Erythroblast (primary cell): Measurements from ENCODE around the gene PSMB11.

Experiments used
- DNase-seq, 2 experiments: peaks; one replicate each; lab custom pipeline; 2025; lab: John Stamatoyannopoulos, UW
- GATA1 ChIP-seq: IDR thresholded peaks from 2 replicates; pipeline ENCODE4 v1.6.1; 2011; ENCODE audit warnings: low read depth, mild to moderate bottlenecking, control low read depth, low read length, moderate library complexity
- POLR2A ChIP-seq: IDR thresholded peaks from 2 replicates; pipeline ENCODE4 v1.6.1; 2011; ENCODE audit warnings: mild to moderate bottlenecking, low read length

PSMB11 gene

DNA sequence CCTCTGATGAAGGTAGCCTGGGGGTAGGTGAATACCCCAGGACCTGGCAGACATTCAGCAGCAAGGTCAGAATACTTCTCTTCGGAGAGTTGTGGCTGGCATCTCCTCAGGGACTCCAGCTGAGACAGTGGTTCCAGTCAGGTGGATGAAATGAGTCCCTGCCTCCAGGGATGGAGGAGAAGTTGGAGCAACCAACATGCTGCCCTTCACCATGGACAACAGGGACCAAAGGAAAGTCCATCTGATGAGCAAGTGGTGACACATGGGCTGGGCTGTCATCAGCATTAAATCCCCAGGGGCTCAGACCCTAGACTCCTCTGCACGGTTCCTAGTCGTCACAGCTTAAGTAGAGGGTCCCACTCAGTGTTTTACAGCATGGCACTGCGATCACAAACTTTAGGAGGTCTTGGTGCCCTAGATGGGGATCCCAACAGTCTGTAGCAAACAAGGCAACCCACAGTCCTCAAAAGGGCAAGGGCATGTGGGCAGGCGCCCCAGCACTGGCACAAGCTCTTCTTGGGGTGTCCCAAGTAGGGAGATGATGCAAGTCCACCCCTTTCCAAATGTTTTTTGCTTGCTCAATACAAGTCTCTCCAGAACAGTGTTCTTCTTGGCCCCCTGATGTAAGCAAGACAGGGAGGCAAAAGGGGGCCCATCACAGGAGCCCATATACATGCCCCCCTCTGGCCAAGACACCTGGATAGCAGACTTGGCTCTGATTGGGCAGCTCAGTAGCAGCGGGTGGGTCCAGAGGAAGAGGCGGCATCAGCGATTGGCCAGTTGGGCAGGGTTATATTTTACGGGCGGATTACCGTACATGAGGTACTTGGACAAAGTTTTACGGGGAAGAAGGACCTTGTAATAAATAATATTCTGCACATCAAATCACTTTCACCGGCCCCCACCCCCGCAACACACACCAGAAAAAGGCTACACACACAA, 26.1 kb downstream of the PSMB11 start:
- no peak for DNase-seq
- TF ChIP-seq POLR2A (no peak), GATA1 (no peak)

DNA sequence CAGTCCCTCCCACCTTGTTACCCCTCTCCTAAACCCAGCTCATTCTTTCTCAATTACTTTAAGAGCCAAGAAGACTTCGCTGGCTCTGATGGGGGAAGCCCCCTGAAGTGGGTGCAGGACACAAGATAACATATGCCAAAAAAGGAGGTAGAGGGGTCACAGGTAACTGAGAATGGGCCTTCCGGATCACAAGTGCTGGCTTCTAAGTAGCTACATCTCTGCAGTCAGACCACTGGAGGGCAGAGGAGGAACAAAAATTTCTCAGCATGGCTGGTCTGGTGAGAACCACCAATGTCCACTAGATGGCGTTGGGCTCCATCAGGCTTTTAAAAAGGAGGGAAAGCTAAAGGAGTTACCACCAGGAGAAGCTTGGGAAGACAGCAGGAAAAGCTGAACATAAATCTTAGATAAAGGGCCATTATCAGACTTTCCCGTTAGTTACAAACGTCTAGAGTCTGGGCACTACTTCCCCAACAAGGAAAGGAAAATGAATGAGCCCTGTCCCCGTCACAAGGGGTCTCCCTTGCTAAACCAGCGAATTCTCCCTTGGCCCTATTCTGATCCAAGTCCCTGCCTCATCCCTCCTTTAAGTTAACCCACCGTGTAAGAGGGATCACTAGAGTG, 26.9 kb downstream of the PSMB11 start:
- no peak for TF ChIP-seq POLR2A
- TF ChIP-seq GATA1, result no peak
- DNase-seq, result no peak

DNA sequence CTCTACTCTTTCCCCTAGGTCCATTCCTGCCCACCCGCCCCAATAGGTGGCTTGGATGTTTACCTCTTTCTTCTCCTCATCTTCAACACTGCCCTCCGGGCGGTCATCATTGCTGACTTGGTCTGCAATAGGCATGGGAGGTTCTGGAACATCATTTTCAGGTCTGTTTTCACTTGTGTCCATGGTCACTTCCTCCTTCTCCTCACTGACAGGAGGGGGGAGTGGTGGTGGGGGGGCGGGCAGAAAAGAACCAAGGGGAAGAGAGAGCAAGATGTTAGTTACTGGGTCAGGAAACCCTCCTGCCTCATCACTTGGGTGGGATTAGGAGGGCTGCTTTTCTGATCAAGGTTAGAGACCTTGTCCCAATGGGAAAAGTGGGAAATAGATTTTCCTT, 27.4 kb downstream of the PSMB11 start:
- no peak for TF ChIP-seq POLR2A
- no peak for TF ChIP-seq GATA1
- DNase-seq, result no peak

DNA sequence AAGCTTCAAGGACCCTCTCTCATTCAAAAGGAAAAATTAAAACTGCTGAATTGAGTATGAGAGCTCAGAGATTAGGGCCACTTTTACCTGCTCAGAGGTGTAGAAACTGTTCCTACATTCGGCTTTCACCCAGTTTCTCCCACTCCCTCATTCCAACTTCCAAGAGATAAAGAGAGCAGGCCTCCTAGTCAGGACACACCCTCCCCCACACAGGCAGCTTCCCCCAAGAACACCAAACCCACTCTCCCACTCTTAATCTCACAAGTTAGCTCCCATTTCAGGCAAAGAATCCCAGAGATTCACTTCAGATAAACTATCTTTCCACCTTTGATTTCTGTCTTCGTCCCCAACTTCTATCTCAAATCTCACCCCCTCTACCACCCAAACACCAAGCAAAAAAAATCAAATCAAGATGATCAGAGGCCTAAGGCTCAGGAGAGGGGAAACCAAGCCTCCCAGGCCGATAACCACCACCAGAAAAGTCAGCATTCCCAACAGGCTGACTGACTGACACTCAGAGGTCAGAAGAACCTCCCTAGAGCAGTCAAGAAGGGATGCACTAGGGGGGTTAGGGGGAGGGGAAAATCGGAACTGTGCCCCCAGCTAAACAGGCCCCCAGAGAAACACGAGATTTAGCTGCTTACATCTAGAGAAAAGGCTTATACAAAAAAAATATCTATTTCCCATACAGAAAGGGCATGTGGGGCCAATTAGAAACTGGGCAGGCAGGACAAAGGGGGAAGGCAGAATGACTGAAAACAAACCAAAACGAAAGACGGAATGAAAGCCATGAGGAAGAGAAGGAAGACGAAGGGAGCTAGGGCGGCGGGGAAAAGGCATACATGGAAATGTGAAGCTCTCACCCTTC, 28.5 kb downstream of the PSMB11 start:
- DNase-seq, result no peak
- TF ChIP-seq GATA1, result no peak
- no peak for TF ChIP-seq POLR2A

DNA sequence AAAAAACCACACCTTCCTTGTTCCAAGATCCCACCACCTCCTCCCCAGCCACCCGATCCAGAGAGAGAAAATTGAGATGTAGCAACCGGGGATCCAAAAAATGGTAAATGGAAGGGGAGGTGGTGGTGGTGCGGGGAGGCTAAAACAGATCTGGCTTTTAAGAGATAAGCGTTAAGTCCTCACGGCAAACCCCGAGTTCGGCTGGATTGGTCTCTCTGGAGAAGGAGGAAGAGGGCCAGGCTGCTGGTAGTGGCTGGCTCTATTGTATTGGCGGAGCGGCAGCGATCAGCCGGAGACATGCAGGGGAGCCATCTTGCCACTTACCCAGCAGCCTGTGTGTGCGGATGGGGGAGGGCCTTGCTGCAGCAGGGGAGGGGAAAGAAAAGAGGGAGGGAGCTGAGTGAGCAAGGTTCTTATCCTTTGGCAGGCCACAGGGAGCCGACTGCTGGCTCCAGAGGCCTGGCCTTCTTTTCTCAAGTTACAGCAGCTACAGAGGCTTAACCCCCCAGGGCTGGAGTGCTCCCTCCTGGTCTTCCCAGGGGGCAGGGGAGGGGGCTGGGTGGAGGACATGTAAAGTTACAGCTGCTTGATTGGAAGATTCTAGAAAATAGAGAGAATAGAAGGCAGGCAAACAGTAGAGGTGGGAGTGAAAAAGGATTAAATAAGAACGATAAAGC, 29.4 kb downstream of the PSMB11 start:
- no peak for DNase-seq

DNA sequence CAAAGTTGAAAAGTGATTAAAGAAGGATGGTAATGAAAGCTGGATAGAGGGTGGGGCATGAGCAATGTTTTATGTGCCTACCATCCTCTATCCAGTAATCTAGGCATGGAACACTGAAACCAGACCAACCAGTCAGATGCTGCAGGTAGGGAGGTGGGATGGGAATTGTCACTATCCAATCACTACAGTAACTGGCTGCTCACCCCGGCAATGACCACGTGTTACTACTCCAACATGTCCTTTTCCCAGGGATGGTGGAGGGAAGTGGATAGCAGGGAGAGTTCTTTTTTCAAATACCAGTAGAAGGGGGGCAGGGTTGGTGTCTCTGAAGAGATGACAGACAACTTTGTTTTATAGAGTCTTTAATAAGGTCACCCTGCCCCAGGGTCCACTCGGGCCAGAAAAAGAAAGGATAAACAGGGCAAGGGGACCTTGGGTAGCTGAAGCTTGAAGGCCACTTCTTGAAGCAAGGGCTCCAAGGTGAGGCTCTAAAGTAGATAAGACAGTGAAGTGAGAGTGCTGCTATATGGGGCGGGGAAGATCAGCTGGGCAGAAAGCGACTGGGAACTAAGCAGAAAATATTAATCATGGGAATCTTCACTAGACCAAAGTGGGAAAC, 30.0 kb downstream of the PSMB11 start:
- TF ChIP-seq POLR2A, result no peak
- DNase-seq, result no peak

More for the DNA sequence above, 29.4 kb downstream of the PSMB11 start:
- no peak for TF ChIP-seq GATA1
- peak; percentile 72 for TF ChIP-seq POLR2A

DNA sequence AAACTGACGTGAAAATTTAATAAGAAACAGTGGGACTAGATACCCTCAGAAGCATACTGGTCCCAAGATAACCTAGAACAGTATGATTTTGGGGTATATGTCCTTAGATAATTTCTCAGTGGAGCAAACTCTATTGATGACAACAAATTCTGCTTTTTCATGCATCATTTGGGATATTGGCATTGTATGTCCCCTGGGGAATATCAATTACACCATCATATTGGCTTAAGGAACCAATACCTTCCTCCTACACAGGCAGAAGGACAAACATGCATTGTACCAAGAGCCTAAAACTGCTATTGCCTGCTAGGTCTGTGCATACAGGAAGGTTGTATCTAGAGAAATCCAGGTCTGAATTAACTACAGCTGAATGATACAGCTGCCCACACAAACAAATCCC, 32.9 kb downstream of the PSMB11 start:
- DNase-seq, result no peak
- TF ChIP-seq GATA1, result no peak
- no peak for TF ChIP-seq POLR2A

DNA sequence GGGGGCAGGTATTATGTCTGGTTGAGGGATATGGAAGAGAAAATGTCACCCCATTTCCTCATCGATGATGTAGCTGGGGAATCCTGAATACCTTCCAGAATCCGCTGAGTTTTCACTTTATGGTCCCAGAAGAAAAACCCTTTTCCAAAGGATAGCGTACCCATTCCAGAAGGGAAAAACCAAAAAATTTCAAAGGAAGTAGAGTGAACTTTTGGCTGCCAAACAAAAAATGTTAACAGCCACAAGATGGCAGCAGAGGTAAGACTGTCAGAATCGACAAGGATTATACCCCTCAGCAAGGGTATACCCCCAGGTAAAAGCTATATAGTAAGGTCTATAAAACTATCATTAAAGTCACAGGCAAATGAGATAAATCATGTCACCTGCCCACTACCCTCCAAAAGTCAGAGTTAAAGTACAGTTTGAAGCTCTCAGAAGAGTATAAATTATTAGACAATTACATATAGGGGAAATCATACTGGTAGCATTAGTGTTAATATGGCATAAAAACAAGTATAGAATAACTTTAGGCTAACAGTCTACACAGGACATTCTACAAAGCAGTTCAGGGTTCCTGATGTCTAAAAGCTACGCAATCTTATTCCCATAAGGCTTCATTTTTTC, 34.9 kb downstream of the PSMB11 start:
- no peak for DNase-seq
- TF ChIP-seq GATA1 (no peak), POLR2A (no peak)

DNA sequence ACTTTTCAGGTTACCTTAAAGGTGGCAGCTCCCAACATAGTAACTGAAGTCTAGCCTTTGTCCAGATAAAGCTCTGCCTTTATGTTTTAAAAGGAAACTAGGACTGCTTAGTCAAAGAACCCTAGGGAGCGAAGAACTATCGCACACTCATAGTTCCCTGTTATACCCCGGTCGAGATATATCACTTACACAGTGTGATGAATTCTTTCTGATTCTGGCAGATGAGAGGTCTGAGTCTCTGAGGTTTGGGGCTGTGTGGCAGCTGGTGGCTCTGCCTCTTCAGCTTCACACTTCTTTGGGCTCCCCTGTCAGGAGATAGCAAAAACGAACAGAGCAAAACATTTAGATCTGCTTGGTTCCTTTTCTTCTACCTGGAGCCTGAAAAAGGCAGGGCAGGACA, 36.0 kb downstream of the PSMB11 start:
- no peak for TF ChIP-seq GATA1
- no peak for TF ChIP-seq POLR2A
- no peak for DNase-seq

DNA sequence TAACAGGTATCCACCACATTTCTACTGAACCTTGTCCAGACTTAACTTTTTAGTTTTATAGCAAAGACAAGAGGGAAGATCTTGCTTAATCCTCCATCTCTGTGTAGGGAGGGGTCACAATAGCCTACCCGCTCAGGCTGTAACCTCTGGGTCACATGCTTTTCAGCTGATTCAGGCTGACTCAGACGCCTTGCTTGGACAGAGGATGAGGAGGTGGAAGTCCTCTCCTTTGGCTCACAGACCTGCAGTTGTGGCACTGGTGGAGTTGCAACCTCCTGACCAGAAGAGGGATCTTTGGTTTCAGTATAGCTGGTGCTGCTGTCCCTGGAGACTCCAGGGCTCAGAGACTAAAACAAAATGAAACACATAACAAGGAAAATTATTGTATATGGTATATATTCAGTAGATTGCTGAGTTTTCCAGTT, 36.7 kb downstream of the PSMB11 start:
- no peak for DNase-seq
- TF ChIP-seq POLR2A, result no peak
- TF ChIP-seq GATA1, result no peak

DNA sequence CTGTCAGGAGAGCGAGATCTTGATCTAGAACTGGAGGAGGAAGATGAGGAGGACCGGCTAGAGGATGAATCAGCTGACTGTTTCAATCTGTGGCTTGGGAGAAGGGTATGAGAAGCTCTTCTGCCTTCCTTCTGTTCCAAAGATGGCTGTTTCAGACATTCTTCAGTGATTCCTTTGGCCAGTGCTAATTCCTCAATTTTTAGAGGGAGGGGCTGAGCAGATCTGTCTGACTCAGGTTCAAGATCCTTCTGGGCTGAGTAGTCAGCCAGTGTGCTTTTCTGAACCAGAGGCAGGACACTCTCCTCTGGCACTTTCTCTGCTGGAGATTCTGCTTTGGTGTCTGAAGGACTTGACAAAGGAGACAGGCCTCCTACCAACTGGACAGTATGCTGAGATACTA, 37.7 kb downstream of the PSMB11 start:
- TF ChIP-seq GATA1 (no peak), POLR2A (no peak)
- DNase-seq, result no peak

DNA sequence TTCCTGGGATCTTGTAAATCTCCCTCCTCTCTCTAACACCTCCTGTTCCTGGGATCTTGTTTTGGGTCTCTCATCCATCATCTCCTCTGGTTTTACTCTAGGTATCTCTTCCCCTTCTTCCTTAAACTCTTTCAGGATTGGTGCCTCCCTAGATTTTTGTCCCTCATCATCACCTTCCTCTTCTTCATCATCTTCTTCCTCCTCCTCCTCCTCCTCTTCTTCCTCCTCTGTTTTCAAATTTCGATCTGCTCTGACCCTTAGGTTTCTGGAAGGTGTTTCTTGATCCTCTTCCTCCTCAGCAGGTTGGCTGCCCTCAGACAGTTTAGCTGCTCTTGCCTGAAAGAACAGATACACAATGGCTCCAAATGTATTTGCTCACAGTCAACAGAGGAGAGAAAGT, 38.5 kb downstream of the PSMB11 start:
- TF ChIP-seq POLR2A, result no peak
- TF ChIP-seq GATA1, result no peak
- DNase-seq, result no peak

DNA sequence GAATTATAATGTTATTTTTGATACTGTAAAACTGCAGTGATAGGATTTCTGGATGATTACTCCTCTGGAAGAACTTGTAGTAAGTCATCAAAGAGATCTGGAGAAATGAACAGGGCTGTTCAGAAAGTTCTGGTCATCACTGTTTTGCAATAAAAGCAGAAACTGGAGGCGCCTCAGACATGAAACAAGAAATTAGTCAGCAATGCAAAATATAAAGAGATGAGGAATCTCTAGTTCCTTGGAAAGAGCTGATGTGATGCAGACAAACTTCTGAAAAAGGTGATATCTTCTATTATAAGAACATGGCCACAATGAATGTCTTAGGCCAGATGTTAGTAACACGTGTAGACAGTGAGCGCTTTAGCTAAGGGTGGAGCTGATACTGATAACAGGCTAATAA, 43.4 kb downstream of the PSMB11 start:
- DNase-seq, result no peak
- no peak for TF ChIP-seq POLR2A
- TF ChIP-seq GATA1, result no peak
